Activated CD4-positive, alpha-beta memory T cell treated with anti-CD3 and anti-CD28 coated beads, Interleukin-2, amount 10 ng/mL, durations not matched to agents 7 days and 5 days (primary cell): ENCODE data around the gene CSE1L. TPM values are rescaled to one million over a fixed set of nuclear protein-coding genes. Genes with fewer than 3 reads are reported as not detected.

ENCODE experiments used
- CTCF ChIA-PET: fragments of 350-600 bp; sonication (Branson Sonifier 250); formaldehyde crosslinking; loops from one replicate; lab custom pipeline; 2021; ENCODE audit warnings: antibody characterized with exemption, inconsistent platforms; lab: Charles Lee
- POLR2A ChIA-PET: fragments of 350-600 bp; sonication (Branson Sonifier 250); formaldehyde crosslinking; loops from one replicate; lab custom pipeline; 2021; ENCODE audit warnings: antibody characterized with exemption; lab: Charles Lee
- DNase-seq: peaks from one replicate; pipeline ENCODE4 v3.0.0-alpha.2; 2020
- H3K27ac Mint-ChIP-seq: one replicate; pipeline ENCODE4 v1.8.0; 2021; ENCODE audit warnings: mild to moderate bottlenecking, mixed read lengths
- H3K27me3 Mint-ChIP-seq: one replicate; pipeline ENCODE4 v1.8.0; 2021; ENCODE audit warnings: mixed read lengths
- H3K36me3 Mint-ChIP-seq: one replicate; pipeline ENCODE4 v1.8.0; 2021; ENCODE audit warnings: low read depth, mixed read lengths
- H3K4me1 Mint-ChIP-seq: one replicate; pipeline ENCODE4 v1.8.0; 2021; ENCODE audit warnings: mixed read lengths
- H3K4me3 Mint-ChIP-seq: one replicate; pipeline ENCODE4 v1.8.0; 2021; ENCODE audit warnings: mild to moderate bottlenecking, mixed read lengths
- H3K9me3 Mint-ChIP-seq: one replicate; pipeline ENCODE4 v1.8.0; 2021; ENCODE audit warnings: mixed read lengths
- total RNA-seq, 2 experiments: library from RNA; stranded (reverse); gene quantifications; one replicate each; pipeline ENCODE4 v1.2.3, GENCODE V29; 2021

Gene CSE1L
- total RNA-seq, 2 experiments from 2014 or later = 65.6 to 67.8 TPM

DNA sequence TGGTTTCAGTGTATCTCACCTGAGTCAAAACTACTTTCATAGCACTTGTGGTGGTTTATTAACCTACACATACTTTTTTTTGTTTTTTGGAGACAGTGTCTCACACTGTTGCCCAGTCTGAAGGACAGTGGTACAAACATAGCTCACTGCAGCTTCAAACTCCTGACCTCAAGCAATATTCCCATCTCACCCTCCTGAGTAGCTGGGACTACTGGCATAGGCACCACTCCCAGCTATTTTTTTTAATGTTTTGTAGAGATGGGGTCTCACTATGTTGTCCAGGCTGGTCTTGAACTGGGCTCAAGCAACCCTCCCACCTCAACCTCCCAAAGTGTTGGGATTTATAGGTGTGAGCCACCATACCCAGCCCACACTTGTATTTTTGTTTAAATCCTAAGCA is 92.3 kb downstream of the CSE1L start:
- no peaks in the 10 kb centered on the region for H3K27me3 Mint-ChIP-seq
- ChIA-PET CTCF (interaction anchor here (1.1 to 6.3 kb wide), 4 partner anchors 11 to 79 kb away, joined by 3 to 156 read pairs (median 8); partner anchors contain the start of gene DDX27), POLR2A (interaction anchor here (1.4 kb wide), 1 partner anchor 81 kb away, joined by 3 read pairs; the partner anchor contains the start of gene DDX27)
- no peak overlapping the region for H3K27ac Mint-ChIP-seq
- no peaks in the 10 kb centered on the region for H3K9me3 Mint-ChIP-seq
- DNase-seq = no peak
- H3K4me1 Mint-ChIP-seq = peaks cover 5% of the 10 kb centered on the region
- no peak overlapping the region for H3K4me3 Mint-ChIP-seq
- peaks cover 34% of the 10 kb centered on the region for H3K36me3 Mint-ChIP-seq

DNA sequence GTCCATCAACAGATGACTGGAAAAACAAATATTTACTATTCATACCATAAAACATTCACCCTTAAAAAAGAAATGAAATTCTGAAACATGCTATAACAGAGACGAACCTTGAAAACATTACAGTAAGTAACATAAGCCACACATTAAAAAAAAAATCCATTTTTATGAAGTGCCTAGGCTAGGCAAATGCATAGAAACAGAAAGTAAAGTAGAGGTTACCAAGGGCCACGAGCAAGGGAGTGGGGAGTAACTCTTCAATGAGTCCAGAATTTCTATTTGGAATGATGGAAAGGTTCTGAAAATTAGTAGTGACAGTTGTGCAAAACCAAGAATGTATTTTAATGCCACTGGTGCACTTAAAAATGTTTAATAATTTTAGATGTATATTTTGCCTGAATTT is 94.3 kb downstream of the CSE1L start:
- no peak overlapping the region for H3K27ac Mint-ChIP-seq
- DNase-seq = no peak
- H3K4me3 Mint-ChIP-seq = no peak overlapping the region
- peaks cover 32% of the 10 kb centered on the region for H3K36me3 Mint-ChIP-seq
- ChIA-PET CTCF (interaction anchor here (0.7 kb wide), 1 partner anchor 764 kb away, joined by 3 read pairs; no protein-coding TSS in a partner anchor), POLR2A (no interaction called here)
- H3K27me3 Mint-ChIP-seq = no peaks in the 10 kb centered on the region
- H3K9me3 Mint-ChIP-seq = no peaks in the 10 kb centered on the region
- H3K4me1 Mint-ChIP-seq = peaks cover 15% of the 10 kb centered on the region

DNA sequence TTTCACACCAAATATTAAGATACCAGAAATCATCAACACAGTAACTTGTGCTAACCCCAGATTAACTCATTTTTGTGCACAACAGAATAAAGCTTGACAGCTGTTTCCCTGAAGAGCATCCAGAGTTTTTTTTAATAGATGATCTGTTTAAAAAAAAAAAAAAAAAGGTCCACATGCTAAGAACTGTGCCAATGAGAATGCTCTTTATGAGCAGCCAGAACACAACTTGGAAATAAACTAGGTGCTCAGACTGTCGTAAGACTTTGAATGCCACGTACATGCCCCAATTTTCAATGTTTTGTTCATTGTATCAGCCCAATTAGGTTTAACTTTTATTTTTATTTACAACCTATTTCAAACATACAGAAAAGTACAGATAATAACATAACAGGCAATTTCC is 94.7 kb downstream of the CSE1L start:
- ChIA-PET POLR2A (no interaction called here), CTCF (interaction anchor here (0.7 kb wide), 1 partner anchor 764 kb away, joined by 3 read pairs; no protein-coding TSS in a partner anchor)
- no peak for DNase-seq
- no peaks in the 10 kb centered on the region for H3K9me3 Mint-ChIP-seq
- no peaks in the 10 kb centered on the region for H3K27me3 Mint-ChIP-seq
- H3K4me3 Mint-ChIP-seq = no peak overlapping the region
- peaks cover 15% of the 10 kb centered on the region for H3K4me1 Mint-ChIP-seq
- no peak overlapping the region for H3K27ac Mint-ChIP-seq
- peaks cover 30% of the 10 kb centered on the region for H3K36me3 Mint-ChIP-seq

Other genes with a start within 250 kb of the CSE1L start
- gene PREX1, start 218.3 kb upstream of the CSE1L start, total RNA-seq = 100 to 1,000 TPM; 158 to 160 TPM
- gene ARFGEF2, start 124.6 kb upstream of the CSE1L start, total RNA-seq = 10 to 100 TPM; 18.1 to 20.7 TPM
- gene STAU1, start 142.0 kb downstream of the CSE1L start, total RNA-seq = 10 to 100 TPM; 56.6 to 60.5 TPM
- gene DDX27, start 173.1 kb downstream of the CSE1L start, total RNA-seq = 10 to 100 TPM; 32.5 to 34.2 TPM
- 10 to 100 TPM; 88.7 to 89.5 TPM for gene ZNFX1, start 231.7 kb downstream of the CSE1L start, total RNA-seq